ENCODE results near the gene SMNDC1.
"Not testable (repeated sequence)": the region's sequence is repeated elsewhere in the genome, so short reads cannot be mapped to it uniquely, and the experiment has no call there.

The SMNDC1 gene

GRCh38 chr10:110249489-110249888 is 55.2 kb downstream of the SMNDC1 start:
- DNase-seq (ENCODE audit: low spot score) = not testable (repeated sequence)

- DNase-seq (ENCODE audit: low spot score) = not testable (repeated sequence)
Observed at GRCh38 chr10:110247833-110248232, 56.9 kb downstream of the SMNDC1 start.

- DNase-seq (ENCODE audit: low spot score) = no peak
Observed at GRCh38 chr10:110244550-110244949, 60.2 kb downstream of the SMNDC1 start.

GRCh38 chr10:110242511-110242910 is 62.2 kb downstream of the SMNDC1 start:
- no peak for DNase-seq (ENCODE audit: low spot score)

GRCh38 chr10:110241841-110242240 is 62.9 kb downstream of the SMNDC1 start:
- DNase-seq (ENCODE audit: low spot score) = no peak

- DNase-seq (ENCODE audit: low spot score) = no peak
Observed at GRCh38 chr10:110241407-110241806, 63.3 kb downstream of the SMNDC1 start.

Measured in globus pallidus (tissue), 1 donor.